ENCODE results near the gene MARCHF3. TPM values are rescaled to one million over a fixed set of nuclear protein-coding genes. Genes with fewer than 3 reads are reported as not detected.
"Not testable (repeated sequence)": the region's sequence is repeated elsewhere in the genome, so short reads cannot be mapped to it uniquely, and the experiment has no call there.

Gene MARCHF3
- total RNA-seq, 6 experiments from 2014 or later = 0.33 to 4.3 (median 0.77) TPM

DNA sequence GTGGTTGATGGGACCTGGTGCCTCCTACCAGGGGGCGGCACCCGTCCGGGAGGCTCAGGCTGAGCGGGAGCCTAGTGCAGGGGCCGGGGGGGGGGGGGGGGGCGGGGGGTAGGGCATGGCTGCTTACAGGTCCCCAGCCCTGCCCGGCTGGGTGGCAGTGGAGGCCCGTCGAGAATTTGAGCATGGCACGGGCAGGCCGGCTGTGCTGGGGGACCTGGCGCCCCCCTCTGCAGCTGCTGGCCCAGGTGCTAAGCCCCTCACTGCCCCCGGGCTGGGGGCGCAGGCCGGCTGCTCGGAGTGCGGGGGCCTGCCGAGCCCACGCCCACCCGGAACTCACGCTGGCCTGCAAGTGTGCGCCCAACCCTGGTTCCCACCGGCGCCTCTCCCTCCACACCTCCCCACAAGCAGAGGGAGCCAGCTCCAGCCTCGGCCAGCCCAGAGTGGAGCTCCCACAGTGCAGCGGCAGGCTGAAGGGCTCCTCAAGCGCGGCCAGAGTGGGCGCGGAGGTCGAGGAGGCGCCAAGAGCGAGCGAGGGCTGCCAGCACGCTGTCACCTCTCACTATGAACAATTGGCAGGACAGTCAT is 175.7 kb downstream of the MARCHF3 start:
- H3K27me3 ChIP-seq = no peaks in the 10 kb centered on the region
- DNase-seq = no peak
- no peak overlapping the region for H3K27ac ChIP-seq
- H3K9me3 ChIP-seq = no peaks in the 10 kb centered on the region
- no CpG with 5 or more reads among the region's 35 CpGs for WGBS (ENCODE audit: insufficient coverage, low coverage, low lambda C conversion rate, missing lambda C conversion rate)
- TF ChIP-seq, protein P1, sequence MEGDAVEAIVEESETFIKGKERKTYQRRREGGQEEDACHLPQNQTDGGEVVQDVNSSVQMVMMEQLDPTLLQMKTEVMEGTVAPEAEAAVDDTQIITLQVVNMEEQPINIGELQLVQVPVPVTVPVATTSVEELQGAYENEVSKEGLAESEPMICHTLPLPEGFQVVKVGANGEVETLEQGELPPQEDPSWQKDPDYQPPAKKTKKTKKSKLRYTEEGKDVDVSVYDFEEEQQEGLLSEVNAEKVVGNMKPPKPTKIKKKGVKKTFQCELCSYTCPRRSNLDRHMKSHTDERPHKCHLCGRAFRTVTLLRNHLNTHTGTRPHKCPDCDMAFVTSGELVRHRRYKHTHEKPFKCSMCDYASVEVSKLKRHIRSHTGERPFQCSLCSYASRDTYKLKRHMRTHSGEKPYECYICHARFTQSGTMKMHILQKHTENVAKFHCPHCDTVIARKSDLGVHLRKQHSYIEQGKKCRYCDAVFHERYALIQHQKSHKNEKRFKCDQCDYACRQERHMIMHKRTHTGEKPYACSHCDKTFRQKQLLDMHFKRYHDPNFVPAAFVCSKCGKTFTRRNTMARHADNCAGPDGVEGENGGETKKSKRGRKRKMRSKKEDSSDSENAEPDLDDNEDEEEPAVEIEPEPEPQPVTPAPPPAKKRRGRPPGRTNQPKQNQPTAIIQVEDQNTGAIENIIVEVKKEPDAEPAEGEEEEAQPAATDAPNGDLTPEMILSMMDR (IDR thresholded peaks at IDR 0.05) = no peak
- no peak for TF ChIP-seq POLR2A (IDR thresholded peaks at IDR 0.05)
- intact Hi-C loops (cut with DNase I) = no loop called here
- H3K4me1 ChIP-seq = no peaks in the 10 kb centered on the region
- no peaks in the 10 kb centered on the region for H3K36me3 ChIP-seq
- ATAC-seq = peak in 1 of 4 donors; percentile 11
- no peak overlapping the region for H3K4me3 ChIP-seq

- H3K36me3 ChIP-seq; H3K27ac ChIP-seq; H3K4me1 ChIP-seq; H3K27me3 ChIP-seq; ATAC-seq; H3K4me3 ChIP-seq; DNase-seq; intact Hi-C loops (cut with DNase I); H3K9me3 ChIP-seq: not testable (repeated sequence)
- 84% methylated on average over 24 of the region's 27 CpGs for WGBS (ENCODE audit: insufficient coverage, low coverage, low lambda C conversion rate, missing lambda C conversion rate)
Measured at GRCh38 chr5:126853541-126854307, 176.6 kb downstream of the MARCHF3 start.

DNA sequence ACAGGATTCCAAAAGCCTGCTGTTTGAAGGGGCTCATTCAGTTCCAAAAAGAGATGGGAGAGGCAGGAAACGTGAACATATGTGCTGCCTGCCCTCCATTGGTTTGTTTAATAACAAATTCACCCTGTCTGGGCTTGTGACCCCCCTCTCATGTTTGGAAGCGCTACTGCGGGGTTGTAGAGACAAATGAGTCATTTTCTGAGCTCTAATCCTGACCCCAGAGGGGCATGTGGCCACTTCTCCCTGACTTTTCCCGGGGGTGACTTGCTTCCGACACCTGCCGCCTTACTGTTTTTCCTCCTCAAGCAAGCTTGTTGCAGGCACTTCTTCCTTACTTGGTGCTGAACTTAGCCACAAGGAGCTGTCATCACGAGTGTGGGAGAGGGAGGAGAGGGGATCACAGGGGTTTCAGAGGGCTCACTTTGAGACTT is 177.5 kb downstream of the MARCHF3 start:
- no peaks in the 10 kb centered on the region for H3K36me3 ChIP-seq
- no peak overlapping the region for H3K27ac ChIP-seq
- intact Hi-C loops (cut with DNase I) = no loop called here
- no peak for ATAC-seq
- DNase-seq = no peak
- no peak overlapping the region for H3K4me3 ChIP-seq
- TF ChIP-seq POLR2A (IDR thresholded peaks at IDR 0.05) = no peak
- TF ChIP-seq, protein P1 (IDR thresholded peaks at IDR 0.05) = no peak
- no peaks in the 10 kb centered on the region for H3K9me3 ChIP-seq
- WGBS (ENCODE audit: insufficient coverage, low coverage, low lambda C conversion rate, missing lambda C conversion rate) = 43% methylated on average over 1 of the region's 7 CpGs
- H3K4me1 ChIP-seq = peaks cover 0 to 16% (median 0%) of the 10 kb centered on the region in 4 donors
- H3K27me3 ChIP-seq = no peaks in the 10 kb centered on the region

DNA sequence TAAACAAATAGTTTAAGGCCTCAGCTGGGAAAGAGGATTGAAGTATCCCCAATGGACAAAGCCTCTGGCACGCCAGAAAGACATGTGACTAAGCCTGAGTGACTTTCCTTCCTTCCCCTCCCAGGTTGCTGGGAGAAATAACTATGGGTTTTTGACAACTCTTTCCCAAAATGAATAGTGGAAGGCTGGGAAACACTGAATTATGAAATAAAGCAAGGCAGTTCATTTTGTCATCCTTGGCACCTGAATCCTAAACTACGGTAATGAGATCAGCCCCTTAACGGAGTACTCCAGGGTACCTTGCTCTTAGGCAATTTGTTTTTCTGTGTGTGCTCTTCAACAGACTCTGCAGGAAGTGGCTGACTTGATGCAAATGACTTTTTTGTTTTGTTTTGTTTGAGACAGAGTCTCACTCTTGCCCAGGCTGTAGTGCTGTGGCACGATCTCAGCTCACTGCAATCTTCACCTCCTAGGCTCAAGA is 178.2 kb downstream of the MARCHF3 start:
- intact Hi-C loops (cut with DNase I) = no loop called here
- H3K4me3 ChIP-seq = no peak overlapping the region
- H3K4me1 ChIP-seq = peaks cover 0 to 22% (median 0%) of the 10 kb centered on the region in 4 donors
- ATAC-seq (no peak), DNase-seq (no peak)
- TF ChIP-seq POLR2A (IDR thresholded peaks at IDR 0.05) = no peak
- TF ChIP-seq, protein P1 (IDR thresholded peaks at IDR 0.05) = no peak
- H3K27ac ChIP-seq = peak overlapping the region in 1 of 3 donors; percentile 28
- H3K36me3 ChIP-seq = no peaks in the 10 kb centered on the region
- no peaks in the 10 kb centered on the region for H3K27me3 ChIP-seq
- no peaks in the 10 kb centered on the region for H3K9me3 ChIP-seq
- 46% methylated on average over 4 of the region's 4 CpGs for WGBS (ENCODE audit: insufficient coverage, low coverage, low lambda C conversion rate, missing lambda C conversion rate)

DNA sequence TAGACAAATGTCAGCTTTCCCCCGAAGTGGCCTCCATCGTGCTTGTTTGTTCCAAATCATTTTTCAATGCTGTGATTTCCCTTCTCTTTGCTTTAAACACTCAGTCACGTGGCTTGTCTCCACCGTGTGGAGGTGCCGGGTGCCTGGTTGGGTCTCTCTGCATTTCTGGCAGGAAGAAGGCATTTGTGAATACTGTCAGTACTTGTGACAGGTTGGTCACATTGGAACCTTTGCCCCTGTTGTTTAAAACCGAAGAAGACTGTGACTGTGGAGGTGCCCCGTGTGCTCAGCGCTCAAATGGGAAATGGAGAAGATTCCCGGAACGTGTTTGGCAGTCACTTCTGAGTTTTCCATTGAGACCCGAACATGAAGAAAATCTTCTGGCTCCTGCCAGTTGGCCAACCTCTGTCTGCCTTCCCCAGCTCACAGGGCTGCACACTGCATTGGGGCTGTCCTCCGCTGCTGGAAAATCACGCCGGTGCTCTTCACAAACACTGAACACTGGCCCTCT is 178.8 kb downstream of the MARCHF3 start:
- intact Hi-C loops (cut with DNase I) = no loop called here
- H3K4me1 ChIP-seq = peaks cover 0 to 22% (median 0%) of the 10 kb centered on the region in 4 donors
- ATAC-seq (no peak), DNase-seq (no peak)
- H3K9me3 ChIP-seq = no peaks in the 10 kb centered on the region
- H3K27ac ChIP-seq = no peak overlapping the region
- TF ChIP-seq, protein P1 (IDR thresholded peaks at IDR 0.05) = no peak
- TF ChIP-seq POLR2A (IDR thresholded peaks at IDR 0.05) = no peak
- no peak overlapping the region for H3K4me3 ChIP-seq
- no peaks in the 10 kb centered on the region for H3K36me3 ChIP-seq
- no peaks in the 10 kb centered on the region for H3K27me3 ChIP-seq
- WGBS (ENCODE audit: insufficient coverage, low coverage, low lambda C conversion rate, missing lambda C conversion rate) = 82% methylated on average over 11 of the region's 14 CpGs

Data from right lobe of liver (tissue), 6 donors.